RWPE1 (cell line): Measurements from ENCODE around the gene RTCA.

Experiments
- CTCF ChIA-PET: fragments of 350-600 bp; sonication (Branson Sonifier 250); formaldehyde crosslinking; extraction: SDS; loops from one replicate; lab custom pipeline; 2021; lab: Yijun Ruan, JAX
- POLR2A ChIA-PET: fragments of 400-600 bp; formaldehyde crosslinking; extraction: SDS; loops from one replicate; lab custom pipeline; 2020; ENCODE audit warnings: antibody characterized with exemption; ENCODE audit not compliant: low non-redundant PET; lab: Yijun Ruan, JAX
- DNase-seq: peaks from one replicate; pipeline ENCODE4 v3.0.0; 2012; ENCODE audit warnings: low spot score
- H3K27ac ChIP-seq: fragments of 450-650 bp; 2 replicates; pipeline ENCODE4 v1.5.1; 2017
- TF ChIP-seq, protein P1 (sequence below): fragments of 450-650 bp; conservative IDR thresholded peaks from 2 replicates; pipeline ENCODE4 v1.5.1; 2017; ENCODE audit warnings: low read depth, mild to moderate bottlenecking

RTCA gene

DNA sequence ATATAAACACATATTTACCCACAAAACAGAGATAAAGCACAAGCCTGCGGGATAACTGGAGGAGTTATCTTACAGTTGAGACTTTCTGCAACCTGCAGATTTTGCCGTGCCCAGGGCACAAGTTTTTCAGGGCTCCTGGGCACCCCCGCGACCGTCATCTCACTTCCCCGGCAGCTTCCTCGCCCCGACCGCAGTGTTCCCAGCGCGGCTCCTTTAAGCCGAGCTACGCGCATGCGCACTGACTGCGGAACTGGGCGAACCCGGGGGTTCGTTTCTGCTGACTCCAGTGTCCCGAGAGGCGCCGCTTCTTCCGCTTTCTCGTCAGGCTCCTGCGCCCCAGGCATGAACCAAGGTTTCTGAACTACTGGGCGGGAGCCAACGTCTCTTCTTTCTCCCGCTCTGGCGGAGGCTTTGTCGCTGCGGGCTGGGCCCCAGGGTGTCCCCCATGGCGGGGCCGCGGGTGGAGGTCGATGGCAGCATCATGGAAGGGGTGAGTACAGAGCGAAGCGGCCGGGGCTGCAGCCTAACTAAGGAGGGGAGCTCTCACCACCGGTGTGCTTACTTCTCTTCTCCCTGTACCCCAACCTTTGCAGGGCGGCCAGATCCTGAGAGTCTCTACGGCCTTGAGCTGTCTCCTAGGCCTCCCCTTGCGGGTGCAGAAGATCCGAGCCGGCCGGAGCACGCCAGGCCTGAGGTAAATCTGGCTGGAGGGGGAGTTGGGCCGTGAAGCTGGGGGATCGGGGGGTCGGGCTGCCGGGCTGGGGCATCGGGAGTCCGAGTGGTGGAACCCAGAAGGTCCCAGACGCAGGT is at the start of gene RTCA:
TSS of gene RTCA (plus strand) at position 286 of the 810 bp plus-strand sequence. CDS start at position 446, 160 bp downstream.
- DNase-seq = peak; percentile 96
- ChIA-PET POLR2A (interaction anchor here (0.5 to 0.6 kb wide), 2 partner anchors 192 to 219 kb away, joined by 3 read pairs; no protein-coding TSS in a partner anchor), CTCF (no interaction called here)
- peak within 1 kb of the TSS; percentile 86 for H3K27ac ChIP-seq
- TF ChIP-seq, protein P1, sequence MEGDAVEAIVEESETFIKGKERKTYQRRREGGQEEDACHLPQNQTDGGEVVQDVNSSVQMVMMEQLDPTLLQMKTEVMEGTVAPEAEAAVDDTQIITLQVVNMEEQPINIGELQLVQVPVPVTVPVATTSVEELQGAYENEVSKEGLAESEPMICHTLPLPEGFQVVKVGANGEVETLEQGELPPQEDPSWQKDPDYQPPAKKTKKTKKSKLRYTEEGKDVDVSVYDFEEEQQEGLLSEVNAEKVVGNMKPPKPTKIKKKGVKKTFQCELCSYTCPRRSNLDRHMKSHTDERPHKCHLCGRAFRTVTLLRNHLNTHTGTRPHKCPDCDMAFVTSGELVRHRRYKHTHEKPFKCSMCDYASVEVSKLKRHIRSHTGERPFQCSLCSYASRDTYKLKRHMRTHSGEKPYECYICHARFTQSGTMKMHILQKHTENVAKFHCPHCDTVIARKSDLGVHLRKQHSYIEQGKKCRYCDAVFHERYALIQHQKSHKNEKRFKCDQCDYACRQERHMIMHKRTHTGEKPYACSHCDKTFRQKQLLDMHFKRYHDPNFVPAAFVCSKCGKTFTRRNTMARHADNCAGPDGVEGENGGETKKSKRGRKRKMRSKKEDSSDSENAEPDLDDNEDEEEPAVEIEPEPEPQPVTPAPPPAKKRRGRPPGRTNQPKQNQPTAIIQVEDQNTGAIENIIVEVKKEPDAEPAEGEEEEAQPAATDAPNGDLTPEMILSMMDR = no peak

GRCh38 chr1:100217834-100218233 is 48.2 kb upstream of the RTCA start:
- ChIA-PET POLR2A (no interaction called here), CTCF (interaction anchor here (0.5 kb wide), 1 partner anchor 403 kb away, joined by 3 read pairs; no protein-coding TSS in a partner anchor)
- no peak overlapping the region for H3K27ac ChIP-seq
- TF ChIP-seq, protein P1 = no peak
- no peak for DNase-seq

- ChIA-PET CTCF (no interaction called here), POLR2A (no interaction called here)
- no peak for DNase-seq
- no peak overlapping the region for H3K27ac ChIP-seq
- TF ChIP-seq, protein P1 = no peak
These were observed 46.6 kb upstream of the RTCA start for GRCh38 chr1:100219457-100219856.

- TF ChIP-seq, protein P1 = no peak
- H3K27ac ChIP-seq = no peak overlapping the region
- ChIA-PET POLR2A (no interaction called here), CTCF (no interaction called here)
- no peak for DNase-seq
These were observed 46.1 kb upstream of the RTCA start for GRCh38 chr1:100219883-100220282.

DNA sequence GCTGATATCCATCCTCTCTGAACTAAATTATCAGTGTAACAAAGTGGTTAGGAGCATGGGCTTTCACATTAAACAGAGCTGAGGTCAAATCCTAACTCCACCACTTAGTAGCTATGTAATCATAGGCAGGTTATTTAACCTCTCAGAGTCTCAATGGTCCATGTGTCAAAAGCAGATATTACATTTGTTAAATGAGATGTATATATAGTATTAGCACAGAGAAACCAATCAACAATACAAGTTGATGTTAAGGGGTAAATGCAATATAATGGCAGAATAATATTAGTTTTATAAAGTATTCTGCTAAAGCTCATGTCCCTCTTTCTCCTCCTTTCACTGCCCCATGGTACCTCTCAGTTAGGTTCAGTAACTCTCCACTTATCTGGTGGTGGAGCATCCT is 43.6 kb upstream of the RTCA start:
- CTCF ChIA-PET = no interaction called here
- H3K27ac ChIP-seq = no peak overlapping the region
- DNase-seq = no peak
- POLR2A ChIA-PET = no interaction called here
- TF ChIP-seq, protein P1 = no peak

DNA sequence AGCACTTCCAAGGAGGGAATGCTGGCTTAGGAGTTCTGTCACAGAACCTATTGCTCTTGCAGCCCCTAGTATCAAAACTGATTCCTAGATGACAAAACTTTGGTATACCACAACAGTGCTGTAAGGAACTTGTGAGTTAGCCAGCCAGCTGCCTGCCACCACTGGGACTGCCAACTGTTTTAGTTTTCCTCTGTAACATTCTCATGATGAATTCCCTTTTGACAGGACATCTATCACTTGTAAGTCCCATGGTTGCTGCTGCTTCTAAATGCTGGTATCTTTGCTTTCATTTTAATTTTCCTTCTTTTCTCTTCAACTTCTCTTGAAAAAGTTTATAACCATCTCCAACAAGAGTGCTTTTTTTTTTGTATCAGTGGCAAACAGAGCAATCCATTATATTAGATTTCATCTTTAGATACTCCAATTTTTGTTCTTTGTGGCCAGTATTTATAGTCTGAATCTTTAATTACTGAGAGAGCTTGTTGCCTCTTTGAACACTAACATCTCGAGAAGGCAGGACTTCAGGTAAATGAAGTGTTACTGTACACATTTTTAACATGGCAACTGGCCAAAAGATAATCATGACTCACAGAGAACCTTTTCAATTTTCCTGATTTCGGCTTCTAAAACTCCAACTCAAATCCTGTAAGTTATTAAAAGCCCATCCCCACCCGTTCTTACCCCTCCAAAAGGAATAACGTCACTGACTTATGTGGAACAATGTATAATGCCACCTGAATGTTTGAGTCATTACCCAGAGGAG is 36.2 kb upstream of the RTCA start:
- ChIA-PET POLR2A (no interaction called here), CTCF (no interaction called here)
- no peak for DNase-seq
- TF ChIP-seq, protein P1 = no peak
- H3K27ac ChIP-seq = no peak overlapping the region
